ENCODE data around the gene PLEKHM2.

- TF ChIP-seq POLR2A (IDR thresholded peaks at IDR 0.05; ENCODE audit: low read length), result no peak
- no peak for TF ChIP-seq GATA1 (IDR thresholded peaks at IDR 0.05; ENCODE audit: low read depth, low read length)
Measured at GRCh38 chr1:15750924-15751323, 66.8 kb downstream of the PLEKHM2 start.
